Endothelial cell of umbilical vein (primary cell): ENCODE results near the gene STH. TPM values are rescaled to one million over a fixed set of nuclear protein-coding genes. Genes with fewer than 3 reads are reported as not detected.

Source experiments
- BruUV-seq: library from RNA; stranded (reverse); fragments of 400-500 nt; replicated peaks from 2 replicates; lab custom pipeline; 2021; lab: Mats Ljungman, UMichigan
- CTCF ChIA-PET: fragments of 300-600, 350-600 bp; sonication (Branson Sonifier 250); formaldehyde crosslinking; loops from one replicate; lab custom pipeline; 2021; ENCODE audit warnings: antibody characterized with exemption, inconsistent platforms; lab: Charles Lee
- POLR2A ChIA-PET: fragments of 300-600, 350-600 bp; sonication (Branson Sonifier 250); formaldehyde crosslinking; loops from one replicate; lab custom pipeline; 2021; ENCODE audit warnings: antibody characterized with exemption, inconsistent platforms; lab: Charles Lee
- DNase-seq: peaks from one replicate; pipeline ENCODE4 v3.0.0-alpha.2; 2011; ENCODE audit warnings: low read depth, low spot score
- FAIRE-seq: peaks from 2 replicates; lab custom pipeline; 2011; peaks lifted over from hg19 to GRCh38; lab: Jason Lieb, UNC
- H2AFZ ChIP-seq: 2 replicates; pipeline ENCODE4 v1.6.0; 2012; ENCODE audit warnings: low read depth, low read length, control low read depth, inconsistent platforms
- H3K27ac ChIP-seq: 2 replicates; pipeline ENCODE4 v1.5.1; 2011; ENCODE audit warnings: low read depth, mild to moderate bottlenecking, control low read depth, low read length, moderate library complexity; ENCODE audit not compliant: insufficient read depth
- H3K27me3 ChIP-seq, 2 experiments: 2 replicates each; pipeline versions ENCODE4 v1.6.0 to v1.6.1; 2011; ENCODE audit warnings: low read length in 2 of 2, mixed read lengths in 1 of 2; ENCODE audit not compliant: control insufficient read depth in 2 of 2, insufficient read depth in 2 of 2
- H3K36me3 ChIP-seq, 2 experiments: 2 replicates in 1 of 2; 3 replicates in 1 of 2; pipeline ENCODE4 v1.5.1; 2011; ENCODE audit warnings: low read length in 2 of 2, mild to moderate bottlenecking in 1 of 2, moderate library complexity in 1 of 2; ENCODE audit not compliant: control insufficient read depth in 2 of 2, insufficient read depth in 2 of 2; ENCODE audit errors: extremely low read depth in 1 of 2
- H3K4me1 ChIP-seq: 3 replicates; pipeline ENCODE4 v1.5.1; 2011; ENCODE audit warnings: mild to moderate bottlenecking, low read length; ENCODE audit not compliant: control insufficient read depth, insufficient read depth; ENCODE audit errors: extremely low read depth
- H3K4me2 ChIP-seq: 2 replicates; pipeline ENCODE4 v1.6.1; 2011; ENCODE audit warnings: low read length, control low read depth, mixed read lengths; ENCODE audit not compliant: insufficient read depth
- H3K4me3 ChIP-seq, 3 experiments: fragments of 200-600 bp in 1 of 3; sonication (generic), shearing (Covaris generic) in 1 of 3; replicated peaks in 1 of 3; 2 replicates each; pipeline ENCODE4 v1.5.1; 2011 to 2016; ENCODE audit warnings: control low read depth in 3 of 3, low read length in 3 of 3, mild to moderate bottlenecking in 2 of 3, inconsistent platforms in 1 of 3, low read depth in 1 of 3, moderate library complexity in 1 of 3; ENCODE audit not compliant: insufficient read depth in 1 of 3
- H3K79me2 ChIP-seq: 2 replicates; pipeline ENCODE4 v1.6.0; 2012; ENCODE audit warnings: low read length, inconsistent platforms; ENCODE audit not compliant: control insufficient read depth, insufficient read depth
- H3K9ac ChIP-seq: replicated peaks from 2 replicates; pipeline ENCODE3; 2011; ENCODE audit warnings: low read length, control low read depth; ENCODE audit not compliant: insufficient read depth; ENCODE audit errors: extremely low read depth
- H3K9me1 ChIP-seq: replicated peaks from 3 replicates; pipeline ENCODE4 v1.6.0; 2011; ENCODE audit warnings: mild to moderate bottlenecking, low read length; ENCODE audit not compliant: control insufficient read depth, insufficient read depth; ENCODE audit errors: extremely low read depth
- H3K9me3 ChIP-seq: replicated peaks from 2 replicates; pipeline ENCODE4 v1.5.1; 2012; ENCODE audit warnings: low read length, inconsistent platforms; ENCODE audit not compliant: control insufficient read depth, insufficient read depth
- H4K20me1 ChIP-seq: replicated peaks from 2 replicates; pipeline ENCODE3; 2011; ENCODE audit warnings: mild to moderate bottlenecking, low read length; ENCODE audit not compliant: control insufficient read depth, insufficient read depth; ENCODE audit errors: extremely low read depth
- EZH2 ChIP-seq: IDR thresholded peaks from 2 replicates; pipeline ENCODE4 v1.6.1; 2012; ENCODE audit warnings: borderline replicate concordance, low read depth, mild to moderate bottlenecking, moderate library complexity, low read length, inconsistent platforms; ENCODE audit not compliant: severe bottlenecking
- FOS ChIP-seq: IDR thresholded peaks from 2 replicates; pipeline ENCODE4 v1.6.1; 2011; ENCODE audit warnings: mild to moderate bottlenecking, low read length, moderate library complexity, borderline replicate concordance; ENCODE audit not compliant: insufficient read depth
- GATA2 ChIP-seq: IDR thresholded peaks from 2 replicates; pipeline ENCODE4 v1.7.0; 2011; ENCODE audit warnings: low read depth, mild to moderate bottlenecking, moderate library complexity, mixed read lengths, low read length; ENCODE audit not compliant: insufficient read length, insufficient read depth
- JUN ChIP-seq: IDR thresholded peaks from 2 replicates; pipeline ENCODE4 v1.6.1; 2011; ENCODE audit warnings: borderline replicate concordance, low read depth; ENCODE audit not compliant: insufficient read length, insufficient read depth
- MAX ChIP-seq: IDR thresholded peaks from 2 replicates; pipeline ENCODE4 v1.6.1; 2011; ENCODE audit not compliant: insufficient read depth, insufficient read length
- MYC ChIP-seq: IDR thresholded peaks from one replicate; pipeline ENCODE4 v1.6.1; 2011; ENCODE audit warnings: mild to moderate bottlenecking, low read depth, low read length
- POLR2A ChIP-seq: IDR thresholded peaks from 2 replicates; pipeline ENCODE4 v1.6.1; 2012; ENCODE audit warnings: low read depth, mild to moderate bottlenecking, control low read depth, low read length
- POLR2AphosphoS5 ChIP-seq: IDR thresholded peaks from 2 replicates; pipeline ENCODE4 v1.6.1; 2012; ENCODE audit warnings: low read depth, mild to moderate bottlenecking, control low read depth, low read length, moderate library complexity; ENCODE audit not compliant: insufficient read depth
- dilution Hi-C: fragments of 300-500 bp; cut with MboI; formaldehyde crosslinking; loops from one replicate; pipeline ENCODE4 v1.15.0; 2019; ENCODE audit warnings: low sequenced_read_pairs; ENCODE audit not compliant: extremely low pct_ligation_motif_present
- intact Hi-C: fragments of 100-400 bp; cut with micrococcal nuclease; formaldehyde crosslinking; loops from one replicate; pipeline ENCODE4 v1.10.0; 2022
- polyA plus RNA-seq, 4 experiments: library from polyadenylated mRNA; depleted of rRNA in 3 of 4; stranded (reverse) in 3 of 4; unstranded in 1 of 4; fragments of >200 nt; gene quantifications; 2 replicates each; pipeline versions ENCODE4 v1.2.1 to v1.2.3, GENCODE V29; 2011 to 2012; ENCODE audit warnings: missing spikeins in 1 of 4
- total RNA-seq: library from RNA; stranded (reverse); gene quantifications from 2 replicates; pipeline ENCODE4 v1.2.3, GENCODE V29; 2021
- TF ChIP-seq, protein P1 (sequence below), 2 donors: IDR thresholded peaks; 1 replicate in 1 of 2; 2 replicates in 1 of 2; pipeline ENCODE4 v1.5.1; 2011; ENCODE audit warnings: low read length in 2 of 2, mild to moderate bottlenecking in 2 of 2, moderate library complexity in 2 of 2, control low read depth in 1 of 2, inconsistent platforms in 1 of 2, low read depth in 1 of 2; ENCODE audit not compliant: insufficient read depth in 1 of 2; ENCODE audit errors: extremely low read depth in 1 of 2

The STH gene
- total and polyA plus RNA-seq, 2 donors (not counting 3 experiments of a cell fraction or from before 2014, with no cell fraction given) = not detected

DNA sequence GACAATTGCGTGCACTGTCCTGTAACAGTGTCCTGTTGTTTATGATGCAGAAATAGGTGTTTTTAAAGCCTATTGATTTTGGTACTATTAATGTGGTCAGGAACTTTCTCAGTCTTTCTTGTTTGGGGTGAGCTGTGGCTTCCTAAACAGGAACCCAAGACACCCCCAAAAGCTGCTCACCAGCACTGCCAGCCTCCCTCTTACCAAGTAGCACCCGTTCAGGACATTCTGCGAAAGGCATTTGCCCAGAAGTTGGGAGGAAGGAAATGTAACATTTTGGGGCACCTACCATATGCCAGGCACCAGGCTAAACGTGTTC is 21.6 kb upstream of the STH start:
- Histone ChIP-seq H3K36me3 (no peaks in the 10 kb centered on the region), H3K9me1 (no peaks in the 10 kb centered on the region), H3K27me3 (peaks cover 0 to 2% of the 10 kb centered on the region in 2 experiments), H4K20me1 (no peaks in the 10 kb centered on the region), H3K4me2 (no peak overlapping the region), H3K9me3 (no peaks in the 10 kb centered on the region), H3K9ac (no peak overlapping the region), H3K79me2 (no peaks in the 10 kb centered on the region), H3K4me1 (no peaks in the 10 kb centered on the region), H3K27ac (no peak overlapping the region), H3K4me3 (no peak overlapping the region), H2AFZ (no peak overlapping the region)
- POLR2A ChIA-PET = no interaction called here
- no peak for DNase-seq
- intact Hi-C loops (no loop called here), dilution Hi-C loops (no loop called here)
- no TSS peak for BruUV-seq
- FAIRE-seq = no peak
- TF ChIP-seq FOS (no peak), MYC (no peak), POLR2A (no peak), JUN (no peak), GATA2 (no peak), POLR2AphosphoS5 (no peak), EZH2 (no peak), MAX (no peak)
- TF ChIP-seq, protein P1, sequence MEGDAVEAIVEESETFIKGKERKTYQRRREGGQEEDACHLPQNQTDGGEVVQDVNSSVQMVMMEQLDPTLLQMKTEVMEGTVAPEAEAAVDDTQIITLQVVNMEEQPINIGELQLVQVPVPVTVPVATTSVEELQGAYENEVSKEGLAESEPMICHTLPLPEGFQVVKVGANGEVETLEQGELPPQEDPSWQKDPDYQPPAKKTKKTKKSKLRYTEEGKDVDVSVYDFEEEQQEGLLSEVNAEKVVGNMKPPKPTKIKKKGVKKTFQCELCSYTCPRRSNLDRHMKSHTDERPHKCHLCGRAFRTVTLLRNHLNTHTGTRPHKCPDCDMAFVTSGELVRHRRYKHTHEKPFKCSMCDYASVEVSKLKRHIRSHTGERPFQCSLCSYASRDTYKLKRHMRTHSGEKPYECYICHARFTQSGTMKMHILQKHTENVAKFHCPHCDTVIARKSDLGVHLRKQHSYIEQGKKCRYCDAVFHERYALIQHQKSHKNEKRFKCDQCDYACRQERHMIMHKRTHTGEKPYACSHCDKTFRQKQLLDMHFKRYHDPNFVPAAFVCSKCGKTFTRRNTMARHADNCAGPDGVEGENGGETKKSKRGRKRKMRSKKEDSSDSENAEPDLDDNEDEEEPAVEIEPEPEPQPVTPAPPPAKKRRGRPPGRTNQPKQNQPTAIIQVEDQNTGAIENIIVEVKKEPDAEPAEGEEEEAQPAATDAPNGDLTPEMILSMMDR (IDR thresholded peaks at IDR 0.05; ENCODE audit: extremely low read depth in 1 of 2, insufficient read depth in 1 of 2, low read depth in 1 of 2, low read length in 2 of 2) = no peak
- CTCF ChIA-PET = interaction anchor here (1.2 kb wide), 1 partner anchor 28 kb away, joined by 3 read pairs; no protein-coding TSS in a partner anchor
